HepG2 (cell line): ENCODE measurements around the gene HSPB6. TPM values are rescaled to one million over a fixed set of nuclear protein-coding genes. Genes with fewer than 3 reads are reported as not detected.
A peak's percentile ranks its signal among the peaks of the same experiment; 100 is the strongest.

Source experiments
- CBFB ChIP-seq: sonication (generic); formaldehyde crosslinking; IDR thresholded peaks from 2 replicates; pipeline ENCODE4 v1.4.0; 2020; ENCODE audit warnings: missing genetic modification reagents
- DNMT1 ChIP-seq: sonication (generic); formaldehyde crosslinking; IDR thresholded peaks from 2 replicates; pipeline ENCODE4 v1.5.1; 2020; ENCODE audit warnings: mild to moderate bottlenecking, missing genetic modification reagents
- ELF1 ChIP-seq: sonication (generic); formaldehyde crosslinking; IDR thresholded peaks from 2 replicates; pipeline ENCODE4 v1.4.0; 2020; ENCODE audit warnings: missing genetic modification reagents
- HCFC1 ChIP-seq: fragments of 150-350 bp; IDR thresholded peaks from 2 replicates; pipeline ENCODE4 v1.6.1; 2014; ENCODE audit warnings: low read depth, low read length
- KLF12 ChIP-seq: sonication (generic); formaldehyde crosslinking; IDR thresholded peaks from 2 replicates; pipeline ENCODE4 v1.4.0; 2020; ENCODE audit warnings: missing genetic modification reagents, borderline replicate concordance
- MAZ ChIP-seq, 2 experiments: sonication (generic) in 1 of 2; formaldehyde crosslinking in 1 of 2; IDR thresholded peaks; 2 replicates each; pipeline versions ENCODE4 v1.5.0 to v1.6.1; 2012 to 2020; ENCODE audit warnings: low read depth in 2 of 2, mild to moderate bottlenecking in 2 of 2, borderline replicate concordance in 1 of 2, improper control_type of control experiment in 1 of 2, low read length in 1 of 2, missing genetic modification reagents in 1 of 2, moderate library complexity in 1 of 2
- MED13 ChIP-seq: sonication (generic); formaldehyde crosslinking; IDR thresholded peaks from 2 replicates; pipeline ENCODE4 v1.5.0; 2020; ENCODE audit warnings: missing genetic modification reagents
- RFX1 ChIP-seq: fragments of 450-650 bp; IDR thresholded peaks from 2 replicates; pipeline ENCODE4 v1.6.1; 2017
- TBX2 ChIP-seq: sonication (generic); formaldehyde crosslinking; IDR thresholded peaks from 2 replicates; pipeline ENCODE4 v1.5.0; 2020; ENCODE audit warnings: missing genetic modification reagents, mild to moderate bottlenecking, borderline replicate concordance
- U2AF1 ChIP-seq: fragments of 200-400 bp; formaldehyde crosslinking; optimal IDR thresholded peaks from 2 replicates; pipeline ENCODE3; 2017; ENCODE audit warnings: mild to moderate bottlenecking, low read depth, low read length
- XBP1 ChIP-seq: sonication (generic); formaldehyde crosslinking; IDR thresholded peaks from 2 replicates; pipeline ENCODE4 v1.5.0; 2020; ENCODE audit warnings: missing genetic modification reagents
- ZFY ChIP-seq: sonication (generic); formaldehyde crosslinking; IDR thresholded peaks from 2 replicates; pipeline ENCODE4 v1.4.0; 2020; ENCODE audit warnings: missing genetic modification reagents
- ZMAT5 ChIP-seq: sonication (generic); formaldehyde crosslinking; IDR thresholded peaks from 2 replicates; pipeline ENCODE4 v1.5.0; 2020; ENCODE audit warnings: mild to moderate bottlenecking, low read depth, missing genetic modification reagents, borderline replicate concordance
- ZNF256 ChIP-seq: sonication (generic); formaldehyde crosslinking; conservative IDR thresholded peaks from 2 replicates; pipeline ENCODE4 v1.4.0; 2020; ENCODE audit warnings: missing genetic modification reagents
- ZNF335 ChIP-seq: sonication (generic); formaldehyde crosslinking; IDR thresholded peaks from 2 replicates; pipeline ENCODE4 v1.4.0; 2020; ENCODE audit warnings: missing genetic modification reagents
- ZNF432 ChIP-seq: sonication (generic); formaldehyde crosslinking; IDR thresholded peaks from 2 replicates; pipeline ENCODE4 v1.5.0; 2020; ENCODE audit warnings: missing genetic modification reagents, mild to moderate bottlenecking, borderline replicate concordance
- ZNF44 ChIP-seq: sonication (generic); formaldehyde crosslinking; IDR thresholded peaks from 2 replicates; pipeline ENCODE4 v1.5.1; 2020; ENCODE audit warnings: mild to moderate bottlenecking, missing genetic modification reagents
- ZNF546 ChIP-seq: sonication (generic); formaldehyde crosslinking; conservative IDR thresholded peaks from 2 replicates; pipeline ENCODE4 v1.8.1; 2023; ENCODE audit warnings: mild to moderate bottlenecking, missing genetic modification reagents
- ZNF670 ChIP-seq: sonication (generic); formaldehyde crosslinking; IDR thresholded peaks from 2 replicates; pipeline ENCODE4 v1.8.0; 2022; ENCODE audit warnings: mild to moderate bottlenecking, missing genetic modification reagents, borderline replicate concordance
- ZNF678 ChIP-seq: sonication (generic); formaldehyde crosslinking; IDR thresholded peaks from 2 replicates; pipeline ENCODE4 v1.4.0; 2020; ENCODE audit warnings: mild to moderate bottlenecking, missing genetic modification reagents
- ZNF709 ChIP-seq: sonication (generic); formaldehyde crosslinking; IDR thresholded peaks from 2 replicates; pipeline ENCODE4 v1.5.0; 2020; ENCODE audit warnings: mild to moderate bottlenecking, missing genetic modification reagents
- ZSCAN9 ChIP-seq: IDR thresholded peaks from 2 replicates; pipeline ENCODE4 v1.6.1; 2016; ENCODE audit warnings: borderline replicate concordance
- polyA plus RNA-seq, 8 experiments: library from polyadenylated mRNA; depleted of rRNA in 3 of 8; stranded (reverse) in 7 of 8; unstranded in 1 of 8; fragments of >200 nt; fragmentation: Illumina TruSeq in 4 of 8; extraction: Trizol in 4 of 8; gene quantifications; 2 replicates each; pipeline versions ENCODE4 v1.2.1 to v1.2.3, GENCODE V29; 2011 to 2016; ENCODE audit warnings: low read depth in 4 of 8, missing spikeins in 1 of 8, mixed read lengths in 1 of 8; ENCODE audit not compliant: insufficient read depth in 1 of 8
- total RNA-seq, 5 experiments: library from RNA; depleted of rRNA; stranded (reverse); fragments of >200 nt; fragmentation: Illumina TruSeq; extraction: Trizol; gene quantifications; 2 replicates each; pipeline ENCODE4 v1.2.3, GENCODE V29; 2016; ENCODE audit warnings: low read depth in 1 of 5
- TF ChIP-seq, protein P1 (sequence below): IDR thresholded peaks from 2 replicates; pipeline ENCODE4 v1.4.0; 2020; ENCODE audit warnings: mild to moderate bottlenecking, missing genetic modification reagents
- TF ChIP-seq, protein P2 (sequence below): sonication (generic); formaldehyde crosslinking; conservative IDR thresholded peaks from 2 replicates; pipeline ENCODE4 v1.8.0; 2022; ENCODE audit warnings: missing genetic modification reagents

Gene HSPB6
- total and polyA plus RNA-seq, 2 of the 13 experiments (the other 11 are each of a cell fraction or from before 2014, with no cell fraction given) = 0.18 TPM; not detected in 1

- TF ChIP-seq, protein P1, sequence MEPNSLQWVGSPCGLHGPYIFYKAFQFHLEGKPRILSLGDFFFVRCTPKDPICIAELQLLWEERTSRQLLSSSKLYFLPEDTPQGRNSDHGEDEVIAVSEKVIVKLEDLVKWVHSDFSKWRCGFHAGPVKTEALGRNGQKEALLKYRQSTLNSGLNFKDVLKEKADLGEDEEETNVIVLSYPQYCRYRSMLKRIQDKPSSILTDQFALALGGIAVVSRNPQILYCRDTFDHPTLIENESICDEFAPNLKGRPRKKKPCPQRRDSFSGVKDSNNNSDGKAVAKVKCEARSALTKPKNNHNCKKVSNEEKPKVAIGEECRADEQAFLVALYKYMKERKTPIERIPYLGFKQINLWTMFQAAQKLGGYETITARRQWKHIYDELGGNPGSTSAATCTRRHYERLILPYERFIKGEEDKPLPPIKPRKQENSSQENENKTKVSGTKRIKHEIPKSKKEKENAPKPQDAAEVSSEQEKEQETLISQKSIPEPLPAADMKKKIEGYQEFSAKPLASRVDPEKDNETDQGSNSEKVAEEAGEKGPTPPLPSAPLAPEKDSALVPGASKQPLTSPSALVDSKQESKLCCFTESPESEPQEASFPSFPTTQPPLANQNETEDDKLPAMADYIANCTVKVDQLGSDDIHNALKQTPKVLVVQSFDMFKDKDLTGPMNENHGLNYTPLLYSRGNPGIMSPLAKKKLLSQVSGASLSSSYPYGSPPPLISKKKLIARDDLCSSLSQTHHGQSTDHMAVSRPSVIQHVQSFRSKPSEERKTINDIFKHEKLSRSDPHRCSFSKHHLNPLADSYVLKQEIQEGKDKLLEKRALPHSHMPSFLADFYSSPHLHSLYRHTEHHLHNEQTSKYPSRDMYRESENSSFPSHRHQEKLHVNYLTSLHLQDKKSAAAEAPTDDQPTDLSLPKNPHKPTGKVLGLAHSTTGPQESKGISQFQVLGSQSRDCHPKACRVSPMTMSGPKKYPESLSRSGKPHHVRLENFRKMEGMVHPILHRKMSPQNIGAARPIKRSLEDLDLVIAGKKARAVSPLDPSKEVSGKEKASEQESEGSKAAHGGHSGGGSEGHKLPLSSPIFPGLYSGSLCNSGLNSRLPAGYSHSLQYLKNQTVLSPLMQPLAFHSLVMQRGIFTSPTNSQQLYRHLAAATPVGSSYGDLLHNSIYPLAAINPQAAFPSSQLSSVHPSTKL (CRISPR knock-in tag) = 0 out of 2 replicates have a peak, but pooled peaks have one; percentile 39
- TF ChIP-seq MAZ (IDR thresholded peaks at IDR 0.05; ENCODE audit: borderline replicate concordance, low read depth, low read length) (no peak), MAZ (CRISPR knock-in tag; IDR thresholded peaks at IDR 0.05; ENCODE audit: low read depth) (peak; percentile 72; the same call in 1 of the 2 replicates), XBP1 (no peak), ZSCAN9 (CRISPR knock-in tag) (peak; percentile 51; the same call in 1 of the 2 replicates), HCFC1 (peak; percentile 95), U2AF1 (peak; percentile 59), ZNF335 (CRISPR knock-in tag) (peak; percentile 34; the same call in 1 of the 2 replicates), RFX1 (no peak), ZNF709 (CRISPR knock-in tag) (no peak), MED13 (CRISPR knock-in tag) (0 out of 2 replicates have a peak, but pooled peaks have one; percentile 42), ZNF678 (CRISPR knock-in tag) (0 out of 2 replicates have a peak, but pooled peaks have one; percentile 66), ZNF432 (CRISPR knock-in tag) (no peak), ZFY (CRISPR knock-in tag) (peak; percentile 84), CBFB (peak; percentile 34; the same call in 1 of the 2 replicates), ZMAT5 (no peak), ZNF546 (peak; percentile 56; the same call in 1 of the 2 replicates), KLF12 (CRISPR knock-in tag) (peak; percentile 66; the same call in 1 of the 2 replicates), ZNF670 (CRISPR knock-in tag) (no peak), TBX2 (CRISPR knock-in tag) (peak; percentile 61), ELF1 (CRISPR knock-in tag) (peak; percentile 99), ZNF256 (CRISPR knock-in tag) (no peak), DNMT1 (CRISPR knock-in tag) (no peak), ZNF44 (CRISPR knock-in tag) (no peak)
- TF ChIP-seq, protein P2, sequence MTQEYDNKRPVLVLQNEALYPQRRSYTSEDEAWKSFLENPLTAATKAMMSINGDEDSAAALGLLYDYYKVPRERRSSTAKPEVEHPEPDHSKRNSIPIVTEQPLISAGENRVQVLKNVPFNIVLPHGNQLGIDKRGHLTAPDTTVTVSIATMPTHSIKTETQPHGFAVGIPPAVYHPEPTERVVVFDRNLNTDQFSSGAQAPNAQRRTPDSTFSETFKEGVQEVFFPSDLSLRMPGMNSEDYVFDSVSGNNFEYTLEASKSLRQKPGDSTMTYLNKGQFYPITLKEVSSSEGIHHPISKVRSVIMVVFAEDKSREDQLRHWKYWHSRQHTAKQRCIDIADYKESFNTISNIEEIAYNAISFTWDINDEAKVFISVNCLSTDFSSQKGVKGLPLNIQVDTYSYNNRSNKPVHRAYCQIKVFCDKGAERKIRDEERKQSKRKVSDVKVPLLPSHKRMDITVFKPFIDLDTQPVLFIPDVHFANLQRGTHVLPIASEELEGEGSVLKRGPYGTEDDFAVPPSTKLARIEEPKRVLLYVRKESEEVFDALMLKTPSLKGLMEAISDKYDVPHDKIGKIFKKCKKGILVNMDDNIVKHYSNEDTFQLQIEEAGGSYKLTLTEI (CRISPR knock-in tag) = no peak
Observed at GRCh38 chr19:35748106-35749020, 8.5 kb downstream of the HSPB6 start, which contains the start of gene LIN37 (continued).
